GM23338 (cell line): ENCODE data around the gene TXNL1. TPM values are rescaled to one million over a fixed set of nuclear protein-coding genes. Genes with fewer than 3 reads are reported as not detected.

Experiments
- ATAC-seq: fragments of 200-7000 bp; cut with Tn5 transposase; 3 replicates; pipeline ENCODE4 v1.9.1; 2020
- DNase-seq: peaks from one replicate; pipeline ENCODE4 v3.0.0-alpha.2; 2015; ENCODE audit warnings: low spot score
- H2AFZ ChIP-seq: fragments of 200-600 bp; sonication (generic); 2 replicates; pipeline ENCODE4 v1.8.0; 2016; ENCODE audit warnings: antibody characterized with exemption, mild to moderate bottlenecking, moderate library complexity
- H3F3A ChIP-seq: fragments of 200-600 bp; sonication (generic); replicated peaks from 2 replicates; pipeline ENCODE4 v1.8.0; 2017; ENCODE audit warnings: antibody characterized with exemption, mixed run types, low read depth
- H3K27ac ChIP-seq: fragments of 200-600 bp; sonication (generic); 2 replicates; pipeline ENCODE4 v1.6.1; 2016; ENCODE audit warnings: low read depth
- H3K27me3 ChIP-seq: fragments of 200-600 bp; sonication (generic); 2 replicates; pipeline ENCODE4 v1.8.0; 2016; ENCODE audit warnings: mild to moderate bottlenecking, mixed run types, moderate library complexity; ENCODE audit not compliant: insufficient read depth
- H3K36me3 ChIP-seq: fragments of 200-600 bp; sonication (generic); 2 replicates; pipeline ENCODE4 v1.8.0; 2016; ENCODE audit warnings: mild to moderate bottlenecking; ENCODE audit not compliant: insufficient read depth
- H3K4me1 ChIP-seq: fragments of 200-600 bp; sonication (generic); 2 replicates; pipeline ENCODE4 v1.8.0; 2016; ENCODE audit warnings: mild to moderate bottlenecking, moderate library complexity; ENCODE audit not compliant: insufficient read depth
- H3K4me2 ChIP-seq: fragments of 200-600 bp; sonication (generic); 2 replicates; pipeline ENCODE4 v1.7.1; 2017; ENCODE audit warnings: mixed run types
- H3K4me3 ChIP-seq: fragments of 200-600 bp; sonication (generic); 2 replicates; pipeline ENCODE4 v1.6.1; 2016; ENCODE audit warnings: mixed run types
- H3K79me2 ChIP-seq: fragments of 200-600 bp; sonication (generic); replicated peaks from 2 replicates; pipeline ENCODE4 v1.8.0; 2017; ENCODE audit warnings: mild to moderate bottlenecking; ENCODE audit not compliant: insufficient read depth
- H3K9me2 ChIP-seq: fragments of 200-600 bp; sonication (generic); 2 replicates; pipeline ENCODE4 v1.8.0; 2017; ENCODE audit not compliant: insufficient read depth
- H4K20me1 ChIP-seq: fragments of 200-600 bp; sonication (generic); replicated peaks from 2 replicates; pipeline ENCODE4 v1.8.0; 2017; ENCODE audit warnings: mild to moderate bottlenecking; ENCODE audit not compliant: insufficient read depth
- H3K27ac Mint-ChIP-seq: 2 replicates; pipeline ENCODE4 v1.8.0; 2020; ENCODE audit warnings: inconsistent platforms, mild to moderate bottlenecking, moderate library complexity, mixed read lengths
- H3K27me3 Mint-ChIP-seq: 3 replicates; pipeline ENCODE4 v1.8.0; 2022; ENCODE audit warnings: low read depth, mild to moderate bottlenecking, moderate library complexity, mixed read lengths, inconsistent platforms; ENCODE audit not compliant: insufficient read depth, poor library complexity
- H3K36me3 Mint-ChIP-seq: 3 replicates; pipeline ENCODE4 v1.8.0; 2021; ENCODE audit warnings: low read depth, mild to moderate bottlenecking, inconsistent platforms, moderate library complexity, mixed read lengths
- H3K4me1 Mint-ChIP-seq: 3 replicates; pipeline ENCODE4 v1.8.0; 2020; ENCODE audit warnings: mild to moderate bottlenecking, inconsistent platforms, mixed read lengths
- H3K4me3 Mint-ChIP-seq: 3 replicates; pipeline ENCODE4 v1.8.0; 2021; ENCODE audit warnings: moderate library complexity, mild to moderate bottlenecking, inconsistent platforms, mixed read lengths
- H3K9me3 Mint-ChIP-seq: 3 replicates; pipeline ENCODE4 v1.8.0; 2020; ENCODE audit warnings: moderate library complexity, mild to moderate bottlenecking, inconsistent platforms, mixed read lengths
- CREB1 ChIP-seq: fragments of 250-450 bp; sonication (Bioruptor Pico); IDR thresholded peaks from 2 replicates; pipeline ENCODE4 v1.5.0; 2020; ENCODE audit warnings: low read depth, mild to moderate bottlenecking, moderate library complexity
- EZH2phosphoT487 ChIP-seq: fragments of 200-600 bp; sonication (generic); IDR thresholded peaks from one replicate; pipeline ENCODE4 v1.8.1; 2018; ENCODE audit warnings: antibody characterized with exemption; ENCODE audit not compliant: unreplicated experiment
- POLR2AphosphoS5 ChIP-seq: IDR thresholded peaks from 2 replicates; pipeline ENCODE4 v1.6.1; 2016; ENCODE audit warnings: antibody characterized with exemption, low read depth
- REST ChIP-seq: IDR thresholded peaks from one replicate; pipeline ENCODE4 v1.6.1; 2018; ENCODE audit warnings: antibody characterized with exemption; ENCODE audit not compliant: unreplicated experiment
- ZNF462 ChIP-seq: fragments of 250-450 bp; sonication (Bioruptor Pico); IDR thresholded peaks from 2 replicates; pipeline ENCODE4 v1.5.0; 2020; ENCODE audit warnings: mild to moderate bottlenecking, moderate library complexity
- long read RNA-seq: library from polyadenylated mRNA; unstranded; transcript quantifications from one replicate; pipeline ENCODE4 v2.0.0, GENCODE V29; 2020; ENCODE audit not compliant: unreplicated experiment
- polyA plus RNA-seq: library from polyadenylated mRNA; unstranded; fragments of >200 nt; fragmentation: Nextera tagmentation; extraction: Ambion mirVana; gene quantifications from 2 replicates; pipeline ENCODE4 v1.2.1, GENCODE V29; 2016
- total RNA-seq: library from RNA; depleted of rRNA; stranded (reverse); fragments of >200 nt; shearing (Covaris generic); gene quantifications from 2 replicates; pipeline ENCODE4 v1.2.3, GENCODE V29; 2014; rRNA removed
- TF ChIP-seq, protein P1 (sequence below): IDR thresholded peaks from 2 replicates; pipeline ENCODE4 v1.6.1; 2016; ENCODE audit warnings: antibody characterized with exemption

The TXNL1 gene
- total RNA-seq (73.6 and 84.0 TPM in 2 replicates), polyA plus RNA-seq (125 and 135 TPM in 2 replicates)
- long read RNA-seq, full-length matches to known transcripts, result 135 of 151 reads
- long read RNA-seq, partial matches to known transcripts, result 7 of 151 reads
- long read RNA-seq, other reads (novel, unspliced or antisense), result 9 of 151 reads

- Histone ChIP-seq H3K4me3 (peak within 1 kb of the TSS; percentile 98), H3F3A (no peaks in the 10 kb centered on the region), H3K4me2 (peak within 1 kb of the TSS; percentile 89), H4K20me1 (peaks cover 26% of the 10 kb centered on the region), H3K9me2 (no peaks in the 10 kb centered on the region), H2AFZ (peak within 1 kb of the TSS; percentile 64; the same call in 1 of the 2 replicates), H3K79me2 (peaks cover 48% of the 10 kb centered on the region), H3K36me3 (no peaks in the 10 kb centered on the region), H3K27ac (peak within 1 kb of the TSS; percentile 97), H3K4me1 (peaks cover 14% of the 10 kb centered on the region; the same call in 1 of the 2 replicates), H3K27me3 (no peaks in the 10 kb centered on the region)
- H3K4me1 Mint-ChIP-seq, result peaks cover 13% of the 10 kb centered on the region
- DNase-seq, result peak; percentile 99
- no peaks in the 10 kb centered on the region; the same call in 2 of the 3 replicates for H3K9me3 Mint-ChIP-seq
- peak within 1 kb of the TSS; percentile 100 for H3K27ac Mint-ChIP-seq
- ATAC-seq, result peak; percentile 95
- peak within 1 kb of the TSS; percentile 100 for H3K4me3 Mint-ChIP-seq
- TF ChIP-seq CREB1 (CRISPR knock-in tag) (peak; percentile 99), EZH2phosphoT487 (no peak), POLR2AphosphoS5 (peak; percentile 92)
- TF ChIP-seq, protein P1, sequence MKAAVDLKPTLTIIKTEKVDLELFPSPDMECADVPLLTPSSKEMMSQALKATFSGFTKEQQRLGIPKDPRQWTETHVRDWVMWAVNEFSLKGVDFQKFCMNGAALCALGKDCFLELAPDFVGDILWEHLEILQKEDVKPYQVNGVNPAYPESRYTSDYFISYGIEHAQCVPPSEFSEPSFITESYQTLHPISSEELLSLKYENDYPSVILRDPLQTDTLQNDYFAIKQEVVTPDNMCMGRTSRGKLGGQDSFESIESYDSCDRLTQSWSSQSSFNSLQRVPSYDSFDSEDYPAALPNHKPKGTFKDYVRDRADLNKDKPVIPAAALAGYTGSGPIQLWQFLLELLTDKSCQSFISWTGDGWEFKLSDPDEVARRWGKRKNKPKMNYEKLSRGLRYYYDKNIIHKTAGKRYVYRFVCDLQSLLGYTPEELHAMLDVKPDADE, result peak; percentile 81
- H3K36me3 Mint-ChIP-seq, result peaks cover 15% of the 10 kb centered on the region
- H3K27me3 Mint-ChIP-seq, result peaks cover 7% of the 10 kb centered on the region
Observed at GRCh38 chr18:56638232-56639103, at the start of gene TXNL1. Gene TXNL1 (minus strand): TSS chr18:56638592. CDS start chr18:56638440, 152 bp downstream.

DNA sequence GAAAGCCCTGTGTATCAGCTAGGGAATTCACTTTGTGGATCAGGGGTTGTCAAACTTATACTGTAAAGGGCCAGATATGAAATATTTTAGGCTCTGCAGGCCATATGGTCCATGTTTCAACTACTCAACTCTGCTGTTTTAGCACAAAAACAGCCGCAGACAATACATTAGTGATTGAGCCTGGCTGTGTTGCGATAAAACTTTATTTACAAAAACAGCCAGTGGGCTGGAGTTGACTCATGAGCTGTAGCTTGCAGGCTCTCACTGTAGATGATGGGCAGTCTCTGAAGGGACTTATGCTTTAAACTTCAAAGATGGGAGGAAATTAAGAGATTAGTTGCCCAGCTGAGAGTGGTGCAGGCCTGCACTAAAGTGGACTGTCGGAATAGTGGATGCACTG is 45.9 kb upstream of the TXNL1 start:
- Histone ChIP-seq H3K36me3 (no peaks in the 10 kb centered on the region), H2AFZ (no peak overlapping the region), H3F3A (no peaks in the 10 kb centered on the region), H3K79me2 (no peaks in the 10 kb centered on the region), H3K27ac (no peak overlapping the region), H3K4me2 (no peak overlapping the region), H3K9me2 (no peaks in the 10 kb centered on the region), H3K4me1 (no peaks in the 10 kb centered on the region), H3K27me3 (no peaks in the 10 kb centered on the region), H3K4me3 (no peak overlapping the region), H4K20me1 (0 out of 2 replicates have a peak, but pooled peaks cover 5% of the 10 kb centered on the region)
- no peaks in the 10 kb centered on the region for H3K9me3 Mint-ChIP-seq
- H3K4me3 Mint-ChIP-seq, result no peak overlapping the region
- H3K27ac Mint-ChIP-seq, result no peak overlapping the region; the same call in 1 of the 2 replicates
- H3K36me3 Mint-ChIP-seq, result no peaks in the 10 kb centered on the region
- no peak for DNase-seq
- H3K27me3 Mint-ChIP-seq, result no peaks in the 10 kb centered on the region
- ATAC-seq, result no peak
- H3K4me1 Mint-ChIP-seq, result no peaks in the 10 kb centered on the region
- TF ChIP-seq REST, result no peak
- no peak for TF ChIP-seq EZH2phosphoT487
- no peak for TF ChIP-seq ZNF462
- TF ChIP-seq, protein P1, result no peak
